HG03175 (cell line): ENCODE measurements around the gene STAG2.

Source experiments
- ATAC-seq: cut with Tn5 transposase; IDR thresholded peaks from one replicate; pipeline ENCODE4 v1.9.1; 2021; ENCODE audit warnings: mild to moderate bottlenecking, moderate library complexity; ENCODE audit not compliant: unreplicated experiment

Gene STAG2

GRCh38 chrX:123973921-123974320, 12.4 kb downstream of the STAG2 start:
- no peak for ATAC-seq

- no peak for ATAC-seq
These were observed 13.7 kb downstream of the STAG2 start for GRCh38 chrX:123975180-123975579.

DNA sequence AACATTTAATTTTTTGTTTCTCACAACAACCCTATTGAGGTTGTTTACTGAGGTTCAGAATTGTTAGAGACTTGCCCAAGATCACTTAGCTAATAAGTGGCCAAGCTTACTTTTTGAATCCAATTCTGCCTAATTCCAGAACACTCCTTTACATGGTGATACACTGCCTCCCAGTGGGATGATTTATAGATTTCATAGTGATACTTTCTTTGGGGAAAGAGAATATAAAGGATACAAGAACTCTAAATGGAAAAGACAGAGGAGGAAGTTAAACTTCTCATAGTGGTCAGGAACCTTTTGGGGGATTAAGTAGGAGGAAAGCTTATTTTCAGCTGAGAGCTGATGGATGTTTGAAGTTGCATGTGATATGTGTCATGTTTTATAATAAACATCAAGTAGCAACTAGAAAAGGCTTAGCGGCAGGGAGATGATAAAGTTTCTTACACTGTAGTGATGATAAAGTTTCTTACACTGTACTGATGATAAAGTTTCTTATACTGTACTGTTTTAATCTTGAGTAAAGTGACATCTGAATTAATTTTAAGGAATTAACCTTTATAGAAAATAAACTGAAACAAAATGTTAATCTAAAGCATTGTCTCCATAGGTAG, 15.3 kb downstream of the STAG2 start:
- ATAC-seq: no peak

DNA sequence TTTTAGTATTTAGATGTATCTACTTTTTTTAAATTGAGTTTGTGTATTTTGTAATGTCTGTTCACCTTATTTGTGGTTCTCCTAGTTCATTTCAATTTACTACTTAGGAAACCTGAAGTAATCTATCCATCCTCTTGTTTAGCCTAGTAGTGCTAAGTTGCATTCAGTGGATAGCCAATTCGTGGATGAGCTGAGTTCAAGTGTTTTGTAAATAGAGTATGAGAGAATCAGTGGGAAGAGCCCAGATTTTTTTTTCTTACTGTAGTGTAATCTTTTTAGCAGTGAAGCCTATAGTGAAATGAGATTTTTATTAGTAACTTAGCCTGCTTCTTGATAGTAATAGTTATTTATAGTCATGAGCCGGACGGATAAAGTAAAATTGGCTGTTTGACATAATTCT, 21.7 kb downstream of the STAG2 start:
- no peak for ATAC-seq

DNA sequence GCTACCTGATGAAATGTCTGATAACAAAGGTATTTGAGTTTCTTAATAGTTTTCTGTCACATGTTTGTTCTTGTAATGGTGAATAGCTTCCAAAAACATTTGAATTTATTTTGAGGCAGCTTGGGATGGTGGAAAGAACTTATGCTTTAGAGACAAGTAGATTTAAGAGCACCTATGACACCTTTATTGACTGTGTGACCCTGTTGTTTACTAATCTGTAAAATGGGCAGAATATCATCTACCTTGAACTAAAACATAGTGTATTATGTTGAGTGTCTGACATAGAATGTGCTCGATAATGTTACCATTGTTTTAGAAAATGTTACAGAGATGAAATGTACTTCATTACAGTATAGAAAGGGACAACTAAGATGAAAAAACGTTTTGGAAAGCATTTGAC, 24.9 kb downstream of the STAG2 start:
- no peak for ATAC-seq

DNA sequence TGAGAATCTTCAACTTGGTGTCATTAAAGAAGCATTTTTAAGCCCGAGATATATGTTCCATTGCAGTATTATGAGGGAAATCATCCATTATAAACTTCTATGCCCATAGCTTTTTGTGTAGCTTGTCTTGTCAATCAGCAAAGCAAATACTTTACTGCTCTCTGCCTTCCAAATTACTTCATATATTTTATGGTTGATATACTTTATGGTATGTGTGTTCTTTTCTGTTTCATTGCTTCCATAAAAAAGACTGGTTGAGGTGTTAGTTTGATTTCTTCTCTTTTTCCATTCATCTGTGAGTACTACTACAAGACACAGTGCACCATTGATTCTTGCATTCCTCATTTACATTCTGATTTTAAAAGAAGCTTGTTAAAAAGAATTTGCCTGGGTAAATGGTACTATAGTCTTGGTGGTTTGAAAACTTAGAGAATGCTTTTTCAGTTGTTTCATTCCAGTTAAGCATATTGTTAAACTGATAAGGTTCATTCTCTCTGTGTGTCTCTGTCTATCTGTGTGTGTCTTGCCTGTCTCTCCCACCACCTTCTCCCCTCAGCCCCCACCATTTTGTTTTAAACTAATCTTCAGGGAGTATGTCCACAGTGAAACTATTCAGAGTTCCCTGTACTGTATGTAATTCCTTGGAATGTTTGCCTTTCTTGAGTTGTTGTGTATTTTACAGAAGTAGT, 27.1 kb downstream of the STAG2 start:
- no peak for ATAC-seq

DNA sequence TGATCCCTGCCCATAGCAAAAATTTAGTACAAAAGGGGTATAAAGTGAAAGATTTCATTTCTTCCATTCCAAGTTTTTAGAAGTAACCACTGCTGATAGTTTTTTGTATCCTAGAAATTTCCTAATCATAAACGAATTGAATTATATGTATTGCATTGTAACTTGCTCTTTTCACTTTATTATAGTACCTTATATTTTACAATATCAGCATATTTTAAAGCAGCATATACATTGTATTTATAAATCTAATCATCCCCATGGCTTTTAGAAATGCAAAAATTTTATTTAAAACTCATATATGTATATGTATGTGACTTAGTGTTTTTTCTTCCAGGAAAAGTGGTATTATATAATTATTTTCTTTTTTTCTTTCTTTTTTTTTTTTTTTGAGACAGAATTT, 27.7 kb downstream of the STAG2 start:
- no peak for ATAC-seq

DNA sequence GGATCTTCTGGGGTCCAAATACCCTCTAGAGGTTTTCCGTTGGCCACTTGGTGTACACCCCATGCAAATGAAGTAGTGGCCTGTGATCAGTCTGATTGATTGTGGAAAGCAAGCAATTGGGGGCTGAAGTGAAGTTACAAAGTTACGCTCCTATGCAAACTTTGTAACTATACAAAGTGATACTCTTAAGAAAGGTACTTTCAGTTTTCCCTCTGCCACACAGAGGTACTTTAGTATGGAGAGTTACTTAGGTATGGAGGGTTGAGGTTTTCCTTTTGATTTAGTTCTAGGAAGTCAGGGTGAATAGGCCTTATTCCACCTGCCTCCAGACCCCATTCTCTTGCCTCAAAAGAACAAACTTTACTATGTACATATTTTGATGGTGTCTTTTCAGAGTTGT, 28.7 kb downstream of the STAG2 start:
- ATAC-seq: no peak

DNA sequence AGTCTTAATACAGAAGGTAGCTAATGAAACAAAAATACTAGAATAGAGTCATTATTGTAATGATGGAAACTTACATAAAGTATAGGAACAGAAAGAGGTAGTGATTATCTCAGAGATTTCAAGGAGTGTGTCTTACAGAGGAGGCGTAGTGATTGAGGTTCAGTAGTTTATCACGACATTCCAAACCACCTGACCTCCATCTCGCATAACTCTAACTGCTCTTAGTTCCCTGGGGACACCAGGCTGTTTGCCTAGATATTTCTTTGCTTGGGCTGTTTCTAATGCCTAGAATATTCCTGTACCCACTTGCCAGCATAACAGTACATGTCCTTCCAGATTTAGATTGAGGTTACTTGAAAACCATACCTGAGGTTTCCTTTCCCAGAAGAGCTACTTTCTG, 29.1 kb downstream of the STAG2 start:
- ATAC-seq: no peak

- no peak for ATAC-seq
These were observed 31.8 kb downstream of the STAG2 start for GRCh38 chrX:123993326-123993725.

GRCh38 chrX:123993904-123994635, 32.6 kb downstream of the STAG2 start:
- ATAC-seq: no peak

GRCh38 chrX:123994730-123995129, 33.2 kb downstream of the STAG2 start:
- ATAC-seq: no peak

- ATAC-seq: no peak
These were observed 40.1 kb downstream of the STAG2 start for GRCh38 chrX:124001581-124001980.

DNA sequence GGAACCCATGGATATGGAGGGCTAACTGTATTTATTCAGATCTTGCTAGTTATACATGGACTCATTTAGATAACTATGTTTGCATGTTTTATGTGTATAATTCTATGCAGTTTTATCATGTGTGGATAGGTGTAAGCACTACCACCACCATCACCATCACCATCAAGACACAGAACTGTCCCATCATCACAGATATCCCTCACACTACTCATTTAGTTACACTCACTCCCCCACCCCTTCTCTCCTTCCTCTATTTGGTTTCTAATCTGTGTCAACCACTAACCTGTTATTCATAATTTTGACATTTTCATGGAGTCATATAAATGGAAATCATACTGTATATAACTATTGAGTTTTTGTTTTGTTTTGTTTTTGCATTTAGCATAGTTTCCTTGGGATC, 43.7 kb downstream of the STAG2 start:
- ATAC-seq: no peak

- ATAC-seq: peak; percentile 72
These were observed 48.7 kb downstream of the STAG2 start for GRCh38 chrX:124010157-124010556.

DNA sequence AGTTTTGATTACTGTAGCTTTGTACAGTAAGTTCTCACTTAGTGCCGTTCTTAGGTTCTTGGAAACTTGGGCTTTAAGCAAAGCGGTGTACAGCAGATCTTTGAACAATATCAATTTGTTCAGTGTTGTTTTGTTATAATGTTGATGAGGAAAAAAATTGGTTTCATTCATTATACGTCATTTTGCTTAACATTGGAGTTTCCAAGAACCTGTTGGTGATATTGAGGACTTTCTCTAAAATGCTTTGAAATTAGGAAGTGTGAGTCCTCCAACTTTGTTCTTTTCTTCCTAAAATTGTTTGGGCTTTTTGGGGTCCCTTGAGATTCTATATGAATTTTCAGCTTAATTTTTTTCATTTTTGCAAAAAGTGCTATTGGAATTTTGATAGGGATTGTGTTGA, 49.1 kb downstream of the STAG2 start:
- ATAC-seq: peak; percentile 22

DNA sequence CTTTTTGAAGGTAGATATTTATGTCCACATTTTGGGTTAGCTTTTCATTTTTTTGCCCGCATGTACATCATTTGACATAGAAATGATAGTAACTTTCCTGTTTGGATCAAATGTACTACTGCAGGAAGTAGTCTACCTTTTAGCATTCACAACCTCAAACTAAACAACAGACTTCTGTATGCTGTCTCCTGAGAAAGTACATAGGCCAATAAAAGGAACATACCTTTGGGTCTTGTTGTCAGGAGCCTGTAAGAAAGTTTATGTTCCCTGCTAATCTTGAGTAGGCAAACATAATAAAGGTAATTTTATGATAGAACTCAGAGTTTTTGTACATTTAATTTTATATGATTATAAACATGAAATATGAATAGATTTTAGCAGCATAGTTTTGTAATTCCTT, 54.2 kb downstream of the STAG2 start:
- no peak for ATAC-seq

- no peak for ATAC-seq
These were observed 55.3 kb downstream of the STAG2 start for GRCh38 chrX:124016825-124017224.

DNA sequence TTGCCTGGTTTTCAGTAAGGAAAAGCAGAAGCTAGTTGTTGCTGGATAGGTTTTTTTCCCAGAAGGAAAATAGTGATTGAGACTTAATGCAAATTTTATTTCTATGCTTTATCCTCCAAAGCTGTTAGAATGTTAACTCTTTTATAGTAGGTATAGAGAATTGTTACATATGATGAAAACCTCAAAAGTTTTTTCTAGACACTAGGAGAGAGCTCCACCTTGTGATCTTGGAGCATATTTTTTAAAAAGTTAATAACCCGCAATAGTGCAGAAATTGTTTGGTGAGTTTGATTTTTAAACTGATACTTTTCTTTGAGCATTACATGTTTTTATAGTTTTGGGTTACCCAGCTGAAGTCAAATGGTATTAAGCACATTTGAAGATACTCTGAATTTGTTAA, 56.5 kb downstream of the STAG2 start:
- ATAC-seq: no peak

GRCh38 chrX:124023838-124024238, 62.3 kb downstream of the STAG2 start:
- ATAC-seq: no peak

DNA sequence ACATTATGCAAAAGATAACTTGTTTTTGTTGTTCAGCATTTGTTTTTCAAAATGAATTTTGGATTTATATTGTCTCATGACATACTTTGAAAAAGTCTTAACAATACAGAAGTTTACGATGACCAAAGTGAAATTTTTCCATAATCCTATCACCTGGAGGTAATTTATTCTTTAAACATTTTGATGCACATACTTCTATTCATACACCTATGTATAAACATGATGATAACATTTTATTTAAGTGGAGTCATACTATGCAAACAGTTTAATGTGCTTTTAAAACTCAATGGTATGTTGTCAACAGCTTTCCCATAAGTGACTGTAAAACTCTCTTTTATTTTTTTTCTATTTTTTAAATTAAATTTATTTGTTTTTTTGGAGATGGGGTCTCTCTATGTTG, 65.0 kb downstream of the STAG2 start:
- ATAC-seq: no peak

DNA sequence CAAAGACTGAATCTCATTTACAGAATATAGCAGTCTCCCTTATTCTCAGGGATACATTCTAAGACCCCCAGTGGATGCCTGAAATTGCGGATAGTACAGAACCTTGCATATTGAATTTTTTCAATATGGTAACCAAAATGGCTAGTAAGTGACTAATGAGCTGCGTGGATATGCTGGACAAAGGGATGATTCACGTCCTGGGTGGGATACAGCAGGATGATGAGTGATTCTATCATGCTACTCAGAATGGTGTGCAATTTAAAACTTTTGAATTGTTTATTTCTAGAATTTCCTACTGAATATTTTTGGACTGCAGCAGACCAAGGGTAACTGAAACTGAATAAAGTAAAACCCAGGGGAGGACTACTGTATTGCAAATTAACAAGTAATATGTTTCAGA, 66.7 kb downstream of the STAG2 start:
- no peak for ATAC-seq
